ENCODE data around the gene EFHD2.
"Not testable (repeated sequence)": the region's sequence is repeated elsewhere in the genome, so short reads cannot be mapped to it uniquely, and the experiment has no call there.

EFHD2 gene

GRCh38 chr1:15457585-15457984 lies 47.9 kb downstream of the EFHD2 start:
- DNase-seq: no peak

- not testable (repeated sequence) for DNase-seq
Measured at GRCh38 chr1:15458388-15458787, 48.7 kb downstream of the EFHD2 start.

- no peak for DNase-seq
Measured at GRCh38 chr1:15459771-15460707, 50.4 kb downstream of the EFHD2 start.

GRCh38 chr1:15460708-15461095 lies 51.0 kb downstream of the EFHD2 start:
- DNase-seq: no peak

- DNase-seq: not testable (repeated sequence)
Measured at GRCh38 chr1:15463064-15463800, 53.5 kb downstream of the EFHD2 start.

GRCh38 chr1:15463926-15464322 lies 54.2 kb downstream of the EFHD2 start:
- not testable (repeated sequence) for DNase-seq

- DNase-seq: no peak
Measured at GRCh38 chr1:15465674-15466073, 56.0 kb downstream of the EFHD2 start.

- DNase-seq: not testable (repeated sequence)
Measured at GRCh38 chr1:15466955-15467625, 57.4 kb downstream of the EFHD2 start.

- DNase-seq: no peak
Measured at GRCh38 chr1:15468145-15468544, 58.5 kb downstream of the EFHD2 start.

GRCh38 chr1:15469361-15469760 lies 59.7 kb downstream of the EFHD2 start:
- no peak for DNase-seq

GRCh38 chr1:15469821-15470448 lies 60.2 kb downstream of the EFHD2 start:
- DNase-seq: not testable (repeated sequence)

- not testable (repeated sequence) for DNase-seq
Measured at GRCh38 chr1:15471067-15471466, 61.4 kb downstream of the EFHD2 start.

- not testable (repeated sequence) for DNase-seq
Measured at GRCh38 chr1:15471723-15472122, 62.0 kb downstream of the EFHD2 start.

GRCh38 chr1:15472587-15472986 lies 62.9 kb downstream of the EFHD2 start:
- DNase-seq: no peak

GRCh38 chr1:15475752-15476314 lies 66.1 kb downstream of the EFHD2 start, which contains the start of gene CELA2B:
CELA2B (plus strand) TSS chr1:15476104; CDS start chr1:15476126, 22 bp downstream.
- DNase-seq: no peak

- no peak for DNase-seq
Measured at GRCh38 chr1:15476927-15477326, 67.2 kb downstream of the EFHD2 start.

GRCh38 chr1:15477646-15478212 lies 68.0 kb downstream of the EFHD2 start:
- no peak for DNase-seq

Measured in NCI-H187 (cell line).